ENCODE data around the gene EML6. TPM values are rescaled to one million over a fixed set of nuclear protein-coding genes. Genes with fewer than 3 reads are reported as not detected.

The EML6 gene
- total RNA-seq, 1 donor from 2014 or later, result 0.63 TPM

DNA sequence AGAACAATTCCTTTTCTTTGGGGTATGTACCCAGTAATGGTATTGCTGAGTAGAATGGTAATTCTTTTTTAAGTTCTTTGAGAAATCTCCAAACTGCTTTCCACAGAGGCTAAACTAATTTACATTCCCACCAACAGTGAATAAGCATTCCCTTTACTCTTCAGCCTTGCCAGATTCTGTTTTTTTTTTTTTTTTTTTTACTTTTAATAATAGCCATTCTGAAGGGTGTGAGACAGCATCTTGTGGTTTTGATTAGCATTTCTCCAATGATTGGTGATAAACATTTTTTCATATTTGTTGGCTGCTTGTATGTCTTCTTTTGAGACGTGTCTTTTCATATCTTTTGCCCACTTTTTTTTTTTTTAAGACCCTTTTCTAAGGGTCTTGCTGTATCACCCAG lies 189.4 kb downstream of the EML6 start:
- H3K4me3 ChIP-seq (ENCODE audit: low read depth, low read length), result no peak overlapping the region
- no peaks in the 10 kb centered on the region for H3K27me3 ChIP-seq (ENCODE audit: control insufficient read depth, insufficient read depth, low read length)
- TF ChIP-seq, protein P1, sequence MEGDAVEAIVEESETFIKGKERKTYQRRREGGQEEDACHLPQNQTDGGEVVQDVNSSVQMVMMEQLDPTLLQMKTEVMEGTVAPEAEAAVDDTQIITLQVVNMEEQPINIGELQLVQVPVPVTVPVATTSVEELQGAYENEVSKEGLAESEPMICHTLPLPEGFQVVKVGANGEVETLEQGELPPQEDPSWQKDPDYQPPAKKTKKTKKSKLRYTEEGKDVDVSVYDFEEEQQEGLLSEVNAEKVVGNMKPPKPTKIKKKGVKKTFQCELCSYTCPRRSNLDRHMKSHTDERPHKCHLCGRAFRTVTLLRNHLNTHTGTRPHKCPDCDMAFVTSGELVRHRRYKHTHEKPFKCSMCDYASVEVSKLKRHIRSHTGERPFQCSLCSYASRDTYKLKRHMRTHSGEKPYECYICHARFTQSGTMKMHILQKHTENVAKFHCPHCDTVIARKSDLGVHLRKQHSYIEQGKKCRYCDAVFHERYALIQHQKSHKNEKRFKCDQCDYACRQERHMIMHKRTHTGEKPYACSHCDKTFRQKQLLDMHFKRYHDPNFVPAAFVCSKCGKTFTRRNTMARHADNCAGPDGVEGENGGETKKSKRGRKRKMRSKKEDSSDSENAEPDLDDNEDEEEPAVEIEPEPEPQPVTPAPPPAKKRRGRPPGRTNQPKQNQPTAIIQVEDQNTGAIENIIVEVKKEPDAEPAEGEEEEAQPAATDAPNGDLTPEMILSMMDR (IDR thresholded peaks at IDR 0.05; ENCODE audit: insufficient read depth, low read length, poor library complexity, severe bottlenecking), result no peak
- DNase-seq (ENCODE audit: low read depth), result no peak
- H3K36me3 ChIP-seq (ENCODE audit: control insufficient read depth, insufficient read depth, low read length), result no peaks in the 10 kb centered on the region

DNA sequence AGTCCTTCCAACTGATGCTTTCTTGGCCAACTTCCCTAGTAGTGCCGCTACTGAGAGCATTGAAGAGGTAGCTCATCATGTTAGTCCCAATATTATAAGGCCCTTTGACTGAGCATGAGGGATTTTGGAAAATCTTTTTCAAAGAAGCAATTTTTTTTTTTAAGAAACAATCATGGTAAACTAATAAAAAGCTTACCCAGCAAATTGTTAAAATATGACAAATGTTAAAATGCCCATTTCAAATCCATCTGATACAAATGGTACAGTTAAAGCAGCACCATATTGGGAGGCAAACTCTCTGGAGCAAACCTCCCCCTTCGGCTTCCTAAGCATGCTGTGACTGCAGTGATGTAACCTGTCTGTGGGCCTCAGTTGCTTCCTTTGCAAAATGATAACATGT lies 191.2 kb downstream of the EML6 start:
- no peaks in the 10 kb centered on the region for H3K27me3 ChIP-seq (ENCODE audit: control insufficient read depth, insufficient read depth, low read length)
- H3K36me3 ChIP-seq (ENCODE audit: control insufficient read depth, insufficient read depth, low read length), result no peaks in the 10 kb centered on the region
- TF ChIP-seq, protein P1 (IDR thresholded peaks at IDR 0.05; ENCODE audit: insufficient read depth, low read length, poor library complexity, severe bottlenecking), result no peak
- H3K4me3 ChIP-seq (ENCODE audit: low read depth, low read length), result no peak overlapping the region
- no peak for DNase-seq (ENCODE audit: low read depth)

DNA sequence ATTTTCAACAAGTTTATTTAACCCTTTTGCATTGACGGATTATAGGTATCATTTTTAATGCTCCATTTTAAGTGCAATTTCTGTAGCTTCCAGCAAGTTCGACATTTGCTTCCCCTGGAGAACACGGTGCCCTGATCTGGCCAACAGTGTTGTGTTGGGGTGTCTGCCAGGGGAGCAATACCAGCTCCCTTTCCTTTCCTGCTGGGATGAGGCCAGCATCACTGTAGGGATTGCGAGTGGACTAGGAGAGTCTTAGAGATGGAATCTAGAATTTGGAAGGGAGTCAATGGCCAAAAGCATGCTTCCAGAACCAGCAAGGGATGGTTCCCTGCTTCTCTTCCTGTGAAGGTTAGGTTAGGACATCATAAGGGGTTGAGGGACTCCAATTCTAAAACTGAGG lies 191.6 kb downstream of the EML6 start:
- H3K27me3 ChIP-seq (ENCODE audit: control insufficient read depth, insufficient read depth, low read length), result no peaks in the 10 kb centered on the region
- no peak for DNase-seq (ENCODE audit: low read depth)
- TF ChIP-seq, protein P1 (IDR thresholded peaks at IDR 0.05; ENCODE audit: insufficient read depth, low read length, poor library complexity, severe bottlenecking), result no peak
- no peak overlapping the region for H3K4me3 ChIP-seq (ENCODE audit: low read depth, low read length)
- H3K36me3 ChIP-seq (ENCODE audit: control insufficient read depth, insufficient read depth, low read length), result no peaks in the 10 kb centered on the region

DNA sequence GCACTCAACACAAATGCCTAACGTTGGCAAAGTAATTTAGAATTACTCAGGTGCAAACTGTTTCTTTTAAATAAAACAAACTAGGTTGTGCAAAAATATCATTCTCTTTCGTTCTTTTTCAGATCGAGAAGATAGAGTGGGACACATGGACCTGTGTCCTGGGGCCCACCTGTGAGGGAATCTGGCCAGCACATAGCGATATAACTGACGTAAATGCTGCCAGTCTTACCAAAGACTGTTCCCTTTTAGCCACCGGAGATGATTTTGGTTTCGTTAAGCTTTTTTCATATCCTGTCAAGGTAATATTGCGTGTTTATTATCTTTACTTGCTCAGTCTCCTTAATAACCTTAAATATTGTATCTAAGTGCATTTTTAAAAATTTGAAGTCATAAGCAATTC lies 193.2 kb downstream of the EML6 start:
- Histone ChIP-seq H3K27me3 (ENCODE audit: control insufficient read depth, insufficient read depth, low read length) (no peaks in the 10 kb centered on the region), H3K36me3 (ENCODE audit: control insufficient read depth, insufficient read depth, low read length) (no peaks in the 10 kb centered on the region), H3K4me3 (ENCODE audit: low read depth, low read length) (no peak overlapping the region)
- DNase-seq (ENCODE audit: low read depth), result no peak
- TF ChIP-seq, protein P1 (IDR thresholded peaks at IDR 0.05; ENCODE audit: insufficient read depth, low read length, poor library complexity, severe bottlenecking), result no peak

DNA sequence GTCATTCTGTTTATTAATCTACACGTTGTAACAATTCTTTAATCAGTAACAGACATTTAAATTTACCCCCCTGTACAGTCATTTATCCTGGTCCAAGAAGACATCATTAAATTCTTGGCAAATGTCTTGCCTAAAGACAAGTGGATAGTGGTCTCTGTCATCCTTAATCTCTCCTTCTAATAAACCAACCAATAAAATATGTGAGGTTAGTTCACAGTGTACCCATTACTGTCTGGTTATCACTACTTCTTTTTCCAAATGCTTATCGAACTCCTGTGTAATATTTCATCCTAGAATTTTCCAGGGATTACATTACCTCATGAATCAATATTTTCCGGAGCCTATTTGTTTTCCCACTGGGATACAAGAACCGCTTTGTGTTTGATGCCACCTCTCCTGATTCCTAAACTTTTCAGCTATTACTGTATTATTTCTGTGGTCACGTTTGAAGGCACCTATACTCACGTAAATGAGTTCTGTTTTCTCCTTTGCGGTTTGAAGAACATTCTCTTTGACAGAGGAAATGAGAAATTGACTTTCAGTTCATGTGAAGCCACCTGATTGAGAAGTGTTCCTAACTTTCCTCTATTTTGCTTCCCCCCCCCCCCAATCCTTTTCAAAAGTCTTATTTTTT lies 195.3 kb downstream of the EML6 start:
- TF ChIP-seq, protein P1 (IDR thresholded peaks at IDR 0.05; ENCODE audit: insufficient read depth, low read length, poor library complexity, severe bottlenecking), result no peak
- H3K36me3 ChIP-seq (ENCODE audit: control insufficient read depth, insufficient read depth, low read length), result no peaks in the 10 kb centered on the region
- no peak overlapping the region for H3K4me3 ChIP-seq (ENCODE audit: low read depth, low read length)

DNA sequence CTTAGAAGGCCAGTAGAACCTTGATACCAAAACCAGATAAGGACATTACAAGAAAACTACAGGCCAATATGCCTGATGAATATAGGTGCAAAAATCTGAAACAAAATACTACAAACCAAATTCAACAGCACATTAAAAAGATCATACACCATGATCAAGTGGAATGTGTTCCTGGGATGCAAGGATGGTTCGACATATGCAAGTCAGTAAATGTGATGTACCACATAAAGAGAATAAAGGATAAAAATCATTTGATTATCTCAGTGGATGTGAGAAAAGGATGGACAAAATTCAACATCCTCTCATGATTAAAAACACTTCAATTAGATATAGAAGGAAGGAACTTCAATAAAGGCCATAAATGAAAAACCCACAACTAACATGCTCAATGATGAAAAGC lies 197.2 kb downstream of the EML6 start:
- DNase-seq (ENCODE audit: low read depth), result no peak
- Histone ChIP-seq H3K4me3 (ENCODE audit: low read depth, low read length) (no peak overlapping the region), H3K27me3 (ENCODE audit: control insufficient read depth, insufficient read depth, low read length) (no peaks in the 10 kb centered on the region), H3K36me3 (ENCODE audit: control insufficient read depth, insufficient read depth, low read length) (no peaks in the 10 kb centered on the region)
- TF ChIP-seq, protein P1 (IDR thresholded peaks at IDR 0.05; ENCODE audit: insufficient read depth, low read length, poor library complexity, severe bottlenecking), result no peak

More for the DNA sequence above, 195.3 kb downstream of the EML6 start:
- no peak for DNase-seq (ENCODE audit: low read depth)
- no peaks in the 10 kb centered on the region for H3K27me3 ChIP-seq (ENCODE audit: control insufficient read depth, insufficient read depth, low read length)

Data from kidney epithelial cell (primary cell).